IPS-NIHi11 (cell line): Measurements from ENCODE around the gene MAP2.

Experiments used
- DNase-seq: peaks from one replicate; pipeline ENCODE4 v3.0.0; 2012; ENCODE audit warnings: mixed read lengths, low spot score

The MAP2 gene

GRCh38 chr2:209726311-209726710 is 302.5 kb downstream of the MAP2 start:
- DNase-seq = no peak

- DNase-seq = no peak
Observed at GRCh38 chr2:209727077-209727476, 303.2 kb downstream of the MAP2 start.

- DNase-seq = no peak
Observed at GRCh38 chr2:209734805-209735204, 311.0 kb downstream of the MAP2 start.

GRCh38 chr2:209741953-209742352 is 318.1 kb downstream of the MAP2 start:
- no peak for DNase-seq

GRCh38 chr2:209753020-209753419 is 329.2 kb downstream of the MAP2 start:
- DNase-seq = no peak

- no peak for DNase-seq
Observed at GRCh38 chr2:209757163-209757562, 333.3 kb downstream of the MAP2 start.

GRCh38 chr2:209761566-209761965 is 337.7 kb downstream of the MAP2 start:
- DNase-seq = no peak

- no peak for DNase-seq
Observed at GRCh38 chr2:209762563-209762962, 338.7 kb downstream of the MAP2 start.

GRCh38 chr2:209763106-209763505 is 339.3 kb downstream of the MAP2 start:
- DNase-seq = no peak

GRCh38 chr2:209766613-209767012 is 342.8 kb downstream of the MAP2 start:
- DNase-seq = no peak

GRCh38 chr2:209767316-209767715 is 343.5 kb downstream of the MAP2 start:
- no peak for DNase-seq

- no peak for DNase-seq
Observed at GRCh38 chr2:209768557-209768956, 344.7 kb downstream of the MAP2 start.

GRCh38 chr2:209771474-209772289 is 347.8 kb downstream of the MAP2 start, which contains the start of gene UNC80:
Gene UNC80 (plus strand): TSS chr2:209771832. CDS start chr2:209772073, 241 bp downstream.
- peak; percentile 95 for DNase-seq

GRCh38 chr2:209772290-209772685 is 348.4 kb downstream of the MAP2 start:
- peak; percentile 20 for DNase-seq

- DNase-seq = peak; percentile 10
Observed at GRCh38 chr2:209773377-209773776, 349.5 kb downstream of the MAP2 start.
